B cell (primary cell): ENCODE measurements around the gene KRT14. TPM values are rescaled to one million over a fixed set of nuclear protein-coding genes. Genes with fewer than 3 reads are reported as not detected.

Experiments used
- ATAC-seq: fragments of 200-7000 bp; cut with Tn5 transposase; one replicate; pipeline ENCODE4 v1.10.0; 2021; ENCODE audit warnings: low read depth, mild to moderate bottlenecking, moderate number of reproducible peaks, moderate library complexity
- CTCF ChIA-PET: fragments of 350-600 bp; sonication (Branson Sonifier 250); formaldehyde crosslinking; loops from one replicate; lab custom pipeline; 2021; ENCODE audit warnings: antibody characterized with exemption, inconsistent platforms; lab: Charles Lee
- POLR2A ChIA-PET: fragments of 350-600 bp; sonication (Branson Sonifier 250); formaldehyde crosslinking; loops from one replicate; lab custom pipeline; 2021; ENCODE audit warnings: antibody characterized with exemption; lab: Charles Lee
- DNase-seq: peaks from one replicate; pipeline ENCODE4 v3.0.0; 2013
- H2AFZ ChIP-seq: 2 replicates; pipeline ENCODE4 v1.6.1; 2012; ENCODE audit warnings: mild to moderate bottlenecking, low read depth, low read length; ENCODE audit not compliant: insufficient read depth, poor library complexity, severe bottlenecking
- H3K27ac ChIP-seq, 2 donors: 1 replicate in 1 of 2; 2 replicates in 1 of 2; pipeline ENCODE4 v1.5.1; 2012 to 2013; ENCODE audit warnings: low read length in 2 of 2, mild to moderate bottlenecking in 2 of 2, moderate library complexity in 1 of 2
- H3K27me3 ChIP-seq, 4 experiments: fragments of 200-600 bp in 1 of 4; sonication (generic) in 1 of 4; replicated peaks in 1 of 4; 1 replicate in 2 of 4; 2 replicates in 2 of 4; pipeline versions ENCODE4 v1.6.1 to v1.7.0; 2013 to 2016; ENCODE audit warnings: low read length in 3 of 4, mild to moderate bottlenecking in 2 of 4, mixed read lengths in 1 of 4, moderate library complexity in 1 of 4; ENCODE audit not compliant: insufficient read depth in 4 of 4, control insufficient read depth in 3 of 4; ENCODE audit errors: control extremely low read depth in 1 of 4
- H3K36me3 ChIP-seq, 2 experiments: replicated peaks in 1 of 2; 1 replicate in 1 of 2; 2 replicates in 1 of 2; pipeline versions ENCODE4 v1.6.1 to v1.7.1; 2013; ENCODE audit warnings: low read length in 1 of 2; ENCODE audit not compliant: insufficient read depth in 2 of 2, control insufficient read depth in 1 of 2; ENCODE audit errors: control extremely low read depth in 1 of 2, extremely low read depth in 1 of 2
- H3K4me1 ChIP-seq, 2 donors: fragments of 200-600 bp in 1 of 2; sonication (generic) in 1 of 2; 1 replicate in 1 of 2; 2 replicates in 1 of 2; pipeline versions ENCODE4 v1.5.1 to v1.6.1; 2013 to 2017; ENCODE audit warnings: low read length in 2 of 2; ENCODE audit not compliant: control insufficient read depth in 2 of 2, insufficient read depth in 2 of 2
- H3K4me2 ChIP-seq: replicated peaks from 2 replicates; pipeline ENCODE3; 2012; ENCODE audit warnings: mild to moderate bottlenecking, low read depth, low read length; ENCODE audit not compliant: poor library complexity, severe bottlenecking
- H3K4me3 ChIP-seq, 5 experiments: fragments of 200-600 bp in 1 of 5; sonication (generic) in 1 of 5; 1 replicate in 3 of 5; 2 replicates in 2 of 5; pipeline versions ENCODE4 v1.5.1 to v1.7.0; 2011 to 2016; ENCODE audit warnings: low read length in 4 of 5, mild to moderate bottlenecking in 4 of 5, low read depth in 2 of 5, control low read depth in 1 of 5, moderate library complexity in 1 of 5; ENCODE audit not compliant: insufficient read depth in 1 of 5; ENCODE audit errors: control extremely low read depth in 1 of 5, extremely low read depth in 1 of 5
- H3K79me2 ChIP-seq: fragments of 200-600 bp; sonication (generic); one replicate; pipeline ENCODE4 v1.6.0; 2016; ENCODE audit warnings: low read length; ENCODE audit not compliant: control insufficient read depth, insufficient read depth
- H3K9ac ChIP-seq: fragments of 200-600 bp; sonication (generic); 2 replicates; pipeline ENCODE4 v1.6.1; 2017; ENCODE audit warnings: mild to moderate bottlenecking, low read length, moderate library complexity
- H3K9me3 ChIP-seq, 3 donors: one replicate each; pipeline versions ENCODE4 v1.6.1 to v1.7.1; 2013; ENCODE audit warnings: low read length in 2 of 3; ENCODE audit not compliant: control insufficient read depth in 2 of 3, insufficient read depth in 1 of 3; ENCODE audit errors: control extremely low read depth in 1 of 3
- H4K20me1 ChIP-seq: 2 replicates; pipeline ENCODE4 v1.6.0; 2012; ENCODE audit warnings: mild to moderate bottlenecking, low read length; ENCODE audit not compliant: insufficient read depth, control insufficient read depth, poor library complexity, severe bottlenecking
- H3K27ac Mint-ChIP-seq: one replicate; pipeline ENCODE4 v1.8.0; 2021; ENCODE audit warnings: mixed read lengths
- H3K27me3 Mint-ChIP-seq: one replicate; pipeline ENCODE4 v1.8.0; 2021; ENCODE audit warnings: mixed read lengths
- H3K4me1 Mint-ChIP-seq: one replicate; pipeline ENCODE4 v1.8.0; 2021; ENCODE audit warnings: mixed read lengths
- H3K4me3 Mint-ChIP-seq: one replicate; pipeline ENCODE4 v1.8.0; 2021; ENCODE audit warnings: mixed read lengths
- H3K9me3 Mint-ChIP-seq: one replicate; pipeline ENCODE4 v1.8.0; 2022; ENCODE audit warnings: mixed read lengths; ENCODE audit not compliant: insufficient read depth
- CTCF ChIP-seq: fragments of 200-600 bp; IDR thresholded peaks from one replicate; pipeline ENCODE4 v1.8.0; 2022; ENCODE audit warnings: antibody characterized with exemption, mild to moderate bottlenecking
- EZH2 ChIP-seq: IDR thresholded peaks from 2 replicates; pipeline ENCODE4 v1.6.1; 2012; ENCODE audit warnings: borderline replicate concordance, low read depth, mild to moderate bottlenecking, moderate library complexity, low read length; ENCODE audit not compliant: insufficient read depth, poor library complexity, severe bottlenecking
- whole genome bisulfite sequencing: methylation state at CpG from one replicate; pipeline ENCODE4 v1.1.5; 2013; ENCODE audit warnings: missing lambda C conversion rate; ENCODE audit not compliant: insufficient coverage; 5-methylcytosine and 5-hydroxymethylcytosine counted together
- intact Hi-C: fragments of 100-400 bp; cut with micrococcal nuclease; formaldehyde crosslinking; loops from one replicate; pipeline ENCODE4 v1.10.0; 2022
- polyA plus RNA-seq: library from polyadenylated mRNA; depleted of rRNA; stranded (reverse); fragments of >200 nt; gene quantifications from 2 replicates; pipeline ENCODE4 v1.2.3, GENCODE V29; 2012
- total RNA-seq, 2 donors: library from RNA; stranded (reverse); fragments of 120-200 nt in 1 of 2; gene quantifications; 1 replicate in 1 of 2; 2 replicates in 1 of 2; pipeline versions ENCODE4 v1.2.3 to v1.2.4, GENCODE V29; 2013 to 2022

The KRT14 gene
- total and polyA plus RNA-seq, 2 donors (not counting 1 experiment from before 2014, with no cell fraction given) = not detected

DNA sequence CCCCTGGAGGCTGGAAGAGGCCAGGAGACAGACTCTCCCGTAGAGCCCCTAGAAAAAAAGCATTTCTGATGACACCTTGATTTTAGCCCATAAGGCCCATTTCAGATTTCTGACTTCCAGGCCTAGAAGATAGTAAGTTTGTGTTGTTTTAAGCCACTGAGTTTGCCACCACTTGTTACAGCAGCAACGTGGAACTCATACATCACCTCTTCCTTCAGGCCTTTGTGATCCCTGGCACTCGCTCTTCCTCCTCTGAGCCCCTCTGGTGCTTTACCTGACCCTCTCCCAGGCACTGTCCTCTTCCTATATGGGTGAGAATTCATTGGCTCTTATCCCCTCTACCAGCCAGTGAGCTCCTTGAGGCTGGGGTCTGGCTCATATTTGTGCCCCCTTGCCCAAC, 39.9 kb downstream of the KRT14 start:
- CTCF ChIA-PET = interaction anchor here (4.5 kb wide), 1 partner anchor 635 kb away, joined by 44 read pairs; no protein-coding TSS in a partner anchor
- H4K20me1 ChIP-seq = no peaks in the 10 kb centered on the region

GRCh38 chr17:41545829-41546410, 40.8 kb downstream of the KRT14 start:
- CTCF ChIA-PET = no interaction called here
- intact Hi-C loops = no loop called here
- H3K27ac Mint-ChIP-seq = no peak overlapping the region

More for the DNA sequence above, 39.9 kb downstream of the KRT14 start:
- no peak overlapping the region for H3K4me3 ChIP-seq
- DNase-seq (no peak), ATAC-seq (no peak)
- no peaks in the 10 kb centered on the region for H3K36me3 ChIP-seq
- Mint-ChIP-seq H3K4me3 (no peak overlapping the region), H3K27me3 (peaks cover 35% of the 10 kb centered on the region), H3K27ac (no peak overlapping the region), H3K9me3 (no peaks in the 10 kb centered on the region), H3K4me1 (peaks cover 8% of the 10 kb centered on the region)
- no peak overlapping the region for H3K27ac ChIP-seq
- peaks cover 0 to 22% (median 0%) of the 10 kb centered on the region in 3 donors for H3K9me3 ChIP-seq
- WGBS = 73% methylated on average over 2 of the region's 3 CpGs
- POLR2A ChIA-PET = no interaction called here
- TF ChIP-seq EZH2 = no peak
- peaks cover 0 to 30% (median 7%) of the 10 kb centered on the region in 4 experiments for H3K27me3 ChIP-seq
- intact Hi-C loops = no loop called here
- H3K79me2 ChIP-seq = no peaks in the 10 kb centered on the region
- H2AFZ ChIP-seq = no peak overlapping the region
- H3K4me2 ChIP-seq = no peak overlapping the region
- H3K9ac ChIP-seq = no peak overlapping the region
- H3K4me1 ChIP-seq = peaks cover 8 to 13% of the 10 kb centered on the region in 2 donors

More at GRCh38 chr17:41545829-41546410, 40.8 kb downstream of the KRT14 start:
- H2AFZ ChIP-seq = no peak overlapping the region
- DNase-seq = no peak
- TF ChIP-seq CTCF (no peak), EZH2 (no peak)
- H3K36me3 ChIP-seq = no peaks in the 10 kb centered on the region
- no peak for ATAC-seq
- H3K4me1 Mint-ChIP-seq = peaks cover 8% of the 10 kb centered on the region
- no peak overlapping the region for H3K4me3 ChIP-seq
- H3K79me2 ChIP-seq = no peaks in the 10 kb centered on the region
- WGBS = 82% methylated on average over 10 of the region's 13 CpGs
- H3K27me3 ChIP-seq = peaks cover 0 to 26% (median 6%) of the 10 kb centered on the region in 4 experiments
- no peak overlapping the region for H3K4me3 Mint-ChIP-seq
- no peak overlapping the region for H3K27ac ChIP-seq
- POLR2A ChIA-PET = no interaction called here
- H3K27me3 Mint-ChIP-seq = peaks cover 34% of the 10 kb centered on the region
- no peak overlapping the region for H3K9ac ChIP-seq
- H3K4me2 ChIP-seq = no peak overlapping the region
- H3K9me3 ChIP-seq = peaks cover 0 to 22% (median 0%) of the 10 kb centered on the region in 3 donors
- peaks cover 8 to 13% of the 10 kb centered on the region in 2 donors for H3K4me1 ChIP-seq
- H3K9me3 Mint-ChIP-seq = no peaks in the 10 kb centered on the region
- H4K20me1 ChIP-seq = no peaks in the 10 kb centered on the region
